ENCODE results near the gene RFPL1.

DNA sequence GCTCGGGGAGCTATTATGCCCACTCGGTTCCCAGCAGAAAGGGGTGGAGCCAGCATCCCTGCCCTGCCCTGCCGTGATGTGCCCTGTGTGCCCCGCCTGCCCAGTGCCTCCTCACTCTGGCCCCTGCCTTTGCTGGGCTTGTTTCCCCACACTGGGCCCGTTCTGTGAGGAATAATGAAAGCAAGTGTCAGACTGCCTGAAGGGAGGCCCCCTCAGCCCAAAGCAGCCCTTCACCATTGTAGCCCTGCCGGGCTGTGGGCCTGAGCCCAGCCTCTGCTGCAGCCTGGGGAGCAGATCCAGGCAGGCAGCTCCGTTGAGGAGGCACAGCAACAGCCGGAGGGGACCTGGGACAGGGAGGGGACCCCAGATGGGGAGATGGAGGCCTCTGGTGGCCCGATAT lies 21.4 kb downstream of the RFPL1 start:
- TF ChIP-seq, protein P1, sequence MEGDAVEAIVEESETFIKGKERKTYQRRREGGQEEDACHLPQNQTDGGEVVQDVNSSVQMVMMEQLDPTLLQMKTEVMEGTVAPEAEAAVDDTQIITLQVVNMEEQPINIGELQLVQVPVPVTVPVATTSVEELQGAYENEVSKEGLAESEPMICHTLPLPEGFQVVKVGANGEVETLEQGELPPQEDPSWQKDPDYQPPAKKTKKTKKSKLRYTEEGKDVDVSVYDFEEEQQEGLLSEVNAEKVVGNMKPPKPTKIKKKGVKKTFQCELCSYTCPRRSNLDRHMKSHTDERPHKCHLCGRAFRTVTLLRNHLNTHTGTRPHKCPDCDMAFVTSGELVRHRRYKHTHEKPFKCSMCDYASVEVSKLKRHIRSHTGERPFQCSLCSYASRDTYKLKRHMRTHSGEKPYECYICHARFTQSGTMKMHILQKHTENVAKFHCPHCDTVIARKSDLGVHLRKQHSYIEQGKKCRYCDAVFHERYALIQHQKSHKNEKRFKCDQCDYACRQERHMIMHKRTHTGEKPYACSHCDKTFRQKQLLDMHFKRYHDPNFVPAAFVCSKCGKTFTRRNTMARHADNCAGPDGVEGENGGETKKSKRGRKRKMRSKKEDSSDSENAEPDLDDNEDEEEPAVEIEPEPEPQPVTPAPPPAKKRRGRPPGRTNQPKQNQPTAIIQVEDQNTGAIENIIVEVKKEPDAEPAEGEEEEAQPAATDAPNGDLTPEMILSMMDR (IDR thresholded peaks at IDR 0.05 in 4 of 5, conservative IDR thresholded peaks at IDR 0.05 in 1 of 5) = no peak
- TF ChIP-seq POLR2A (IDR thresholded peaks at IDR 0.05) = no peak

Data from gastrocnemius medialis (tissue), 4 donors.